Motor neuron (in vitro differentiated cells): ENCODE results near the gene GRID2. TPM values are rescaled to one million over a fixed set of nuclear protein-coding genes. Genes with fewer than 3 reads are reported as not detected.
"Not testable (repeated sequence)": the region's sequence is repeated elsewhere in the genome, so short reads cannot be mapped to it uniquely, and the experiment has no call there.

Experiments used
- ATAC-seq, 8 experiments: fragments of 200-7000 bp; cut with Tn5 transposase; replicated peaks in 6 of 8; 2 replicates each; pipeline ENCODE4 v1.8.0; 2021; ENCODE audit warnings: mild to moderate bottlenecking in 8 of 8, moderate library complexity in 8 of 8
- H3K27ac ChIP-seq, 2 donors: fragments of 250-450 bp; sonication (Bioruptor Pico); 2 replicates each; pipeline ENCODE4 v1.9.0; 2021; ENCODE audit warnings: antibody characterized with exemption in 2 of 2, mild to moderate bottlenecking in 2 of 2, moderate library complexity in 1 of 2
- H3K4me1 ChIP-seq, 2 donors: fragments of 250-450 bp; sonication (Bioruptor Pico); replicated peaks in 1 of 2; 2 replicates each; pipeline ENCODE4 v1.6.1; 2021; ENCODE audit warnings: antibody characterized with exemption in 2 of 2, mild to moderate bottlenecking in 2 of 2, moderate library complexity in 1 of 2
- H3K4me3 ChIP-seq, 5 donors: fragments of 250-450 bp; sonication (Bioruptor Pico); 2 replicates each; pipeline ENCODE4 v1.9.0; 2021; ENCODE audit warnings: antibody characterized with exemption in 5 of 5, mild to moderate bottlenecking in 5 of 5, moderate library complexity in 4 of 5
- WGBS, 10 experiments: fragments of 450-650 bp; shearing (Covaris generic); methylation state at CpG; one replicate each; pipeline ENCODE4 v1.0.0; 2022; 5-methylcytosine and 5-hydroxymethylcytosine counted together
- in situ Hi-C, 9 experiments: fragments of 400-800 bp; cut with MboI; loops; one replicate each; pipeline ENCODE4 v1.15.0; 2021; ENCODE audit warnings: low sequenced_read_pairs in 9 of 9, low pct_unique_long_range_greater_than_20kb in 2 of 9; ENCODE audit not compliant: unreplicated experiment in 9 of 9
- total RNA-seq, 8 experiments: library from RNA; unstranded; fragments of 300-600 nt; gene quantifications; 2 replicates each; pipeline versions ENCODE4 v1.2.3 to v1.2.4, GENCODE V29; 2022

The GRID2 gene
- total RNA-seq, 8 experiments from 2014 or later, result 0.15 to 11.7 (median 3.8) TPM

DNA sequence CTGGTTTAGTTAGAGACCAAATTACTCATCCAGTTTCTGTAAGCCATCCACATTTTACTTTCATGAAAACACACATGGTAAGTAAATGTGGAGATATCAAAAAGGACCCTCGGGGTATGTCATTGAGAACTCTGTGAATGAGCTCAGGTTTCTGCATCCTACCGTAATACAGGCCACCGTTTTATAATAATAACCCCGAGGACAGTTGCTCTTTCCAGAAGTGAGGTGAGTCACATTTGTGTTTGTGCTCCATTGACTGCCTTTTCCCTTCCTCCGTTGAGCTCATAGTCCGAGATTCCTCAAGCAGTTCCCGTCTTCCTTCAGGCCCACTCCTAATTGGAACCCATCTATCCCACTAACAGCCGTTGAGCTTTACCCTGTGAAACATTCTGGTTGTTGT is 95.3 kb downstream of the GRID2 start:
- in situ Hi-C loops, result no loop called here
- H3K4me3 ChIP-seq, result no peak overlapping the region
- peak in 2 of 8 experiments; percentile 69 to 75 for ATAC-seq
- WGBS, 10 experiments, result 8 to 100% (median 81%) methylated on average over 2 to 8 of the region's 8 CpGs; no CpG with 5 or more reads in 1 of the 10 experiments
- no peaks in the 10 kb centered on the region for H3K4me1 ChIP-seq
- H3K27ac ChIP-seq, result no peak overlapping the region

DNA sequence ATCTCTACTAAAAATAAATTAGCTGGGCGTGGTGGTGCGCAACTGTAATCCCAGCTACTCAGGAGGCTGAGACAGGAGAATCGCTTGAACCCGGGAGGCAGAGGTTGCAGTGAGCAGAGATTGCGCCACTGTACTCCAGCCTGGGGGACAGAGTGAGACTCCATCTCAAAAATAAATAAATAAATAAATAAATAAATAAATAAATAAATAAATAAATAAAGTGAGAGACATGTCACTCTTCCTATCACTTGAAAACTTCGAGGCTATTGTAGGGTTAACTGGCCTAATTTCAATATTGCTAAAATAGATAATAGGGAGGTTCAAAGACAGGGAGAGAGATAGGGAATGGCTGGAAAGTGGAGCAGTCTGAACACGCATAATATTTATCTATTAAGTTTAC is 99.8 kb downstream of the GRID2 start:
- WGBS, 10 experiments, result 0 to 100% (median 87%) methylated on average over 1 to 7 of the region's 7 CpGs
- H3K27ac ChIP-seq, ATAC-seq, H3K4me3 ChIP-seq, H3K4me1 ChIP-seq, in situ Hi-C loops: not testable (repeated sequence)

DNA sequence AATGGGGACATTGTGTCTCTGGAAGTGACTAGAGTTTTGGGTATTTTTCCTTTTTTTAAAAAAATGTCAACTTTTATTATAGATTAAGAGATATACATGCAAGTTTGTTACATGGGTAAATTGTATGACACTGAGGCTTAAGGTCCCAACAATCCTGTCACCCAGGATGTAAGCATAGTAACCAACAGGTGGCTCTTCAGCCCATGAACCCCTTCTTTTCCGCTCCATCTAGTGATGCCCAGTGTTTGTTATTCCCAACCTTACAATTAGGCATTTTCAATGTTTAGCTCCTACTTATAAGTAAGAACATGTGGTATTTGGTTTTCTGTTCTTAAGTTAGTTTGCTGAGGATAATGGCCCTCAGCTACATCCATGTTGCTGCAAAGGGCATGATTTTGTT is 102.7 kb downstream of the GRID2 start:
- ATAC-seq, result no peak
- no peak overlapping the region for H3K4me3 ChIP-seq
- H3K4me1 ChIP-seq, result no peaks in the 10 kb centered on the region
- 0 to 100% (median 100%) methylated on average over 1 of the region's 1 CpG; no CpG with 5 or more reads in 5 of the 10 experiments for WGBS, 10 experiments
- no peak overlapping the region for H3K27ac ChIP-seq
- in situ Hi-C loops, result no loop called here

DNA sequence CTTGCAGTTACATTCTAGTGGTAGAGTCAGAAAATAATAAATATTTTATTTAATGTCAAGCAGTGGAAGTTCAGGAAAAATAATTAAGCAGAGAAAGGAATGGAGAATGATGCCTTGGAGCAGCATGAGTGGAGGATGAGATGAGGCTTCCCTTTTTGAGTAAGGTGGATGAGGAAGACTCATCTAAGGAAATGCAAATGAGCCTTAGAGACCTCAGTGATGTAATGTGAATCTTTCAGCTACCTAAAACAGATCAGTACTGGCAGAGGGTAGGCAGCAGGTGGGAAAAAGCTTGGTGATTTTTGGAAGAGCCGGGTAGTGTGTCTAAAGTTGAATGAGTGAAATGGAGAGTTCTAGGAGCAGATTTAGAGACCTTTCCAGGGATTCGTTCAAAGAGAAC is 118.2 kb downstream of the GRID2 start:
- no peak for ATAC-seq
- no peak overlapping the region for H3K27ac ChIP-seq
- H3K4me1 ChIP-seq, result no peaks in the 10 kb centered on the region
- in situ Hi-C loops, result no loop called here
- no peak overlapping the region for H3K4me3 ChIP-seq
- WGBS, 10 experiments, result 0 to 90% (median 46%) methylated on average over 1 to 2 of the region's 2 CpGs

DNA sequence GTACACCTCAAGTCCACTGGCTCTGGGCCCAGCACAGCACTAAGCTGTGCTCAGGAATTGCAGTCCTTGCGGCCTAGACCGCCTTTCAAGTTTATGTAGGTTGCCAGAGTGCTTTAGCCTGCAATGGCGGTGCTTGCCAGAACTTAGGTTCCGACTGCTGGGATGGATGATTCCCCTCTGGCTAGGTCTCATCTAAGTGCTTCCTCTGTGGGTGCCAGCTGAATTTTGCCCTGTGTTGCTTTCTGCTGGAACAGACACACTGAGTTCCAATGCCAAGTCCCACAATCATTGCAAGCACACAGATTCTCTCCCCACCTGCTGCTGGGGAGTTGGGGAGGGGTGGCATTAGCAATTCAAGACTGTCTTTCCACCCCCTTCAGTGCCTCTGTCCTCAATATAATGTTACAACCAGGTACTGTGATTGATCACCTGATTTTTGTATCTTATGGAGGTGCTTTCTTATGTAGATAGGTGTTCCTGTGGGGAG is 129.5 kb downstream of the GRID2 start:
- Histone ChIP-seq H3K4me3 (no peak overlapping the region), H3K4me1 (no peaks in the 10 kb centered on the region), H3K27ac (no peak overlapping the region)
- WGBS, 10 experiments, result 73 to 100% (median 83%) methylated on average over 1 to 3 of the region's 4 CpGs; no CpG with 5 or more reads in 6 of the 10 experiments
- no peak for ATAC-seq
- in situ Hi-C loops, result no loop called here

DNA sequence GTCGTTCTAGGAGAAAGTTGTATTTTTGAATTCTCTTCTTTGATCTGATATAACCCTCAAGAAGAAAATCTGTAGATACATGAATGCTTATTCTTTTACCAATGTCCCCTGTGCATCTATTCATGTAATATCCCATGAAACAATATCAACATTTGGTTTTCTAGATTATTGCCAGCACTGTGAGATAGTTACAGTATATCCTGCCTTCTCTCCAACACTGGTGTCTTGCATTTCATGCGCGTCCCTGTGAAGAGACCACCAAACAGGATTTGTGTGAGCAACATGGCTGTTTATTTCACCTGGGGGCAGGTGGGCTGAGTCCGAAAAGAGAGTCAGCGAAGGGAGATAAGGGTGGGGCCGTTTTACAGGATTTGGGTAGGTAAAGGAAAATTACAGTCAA is 135.0 kb downstream of the GRID2 start:
- in situ Hi-C loops, ATAC-seq, H3K4me1 ChIP-seq, H3K27ac ChIP-seq, H3K4me3 ChIP-seq: not testable (repeated sequence)
- 0 to 78% (median 52%) methylated on average over 1 to 6 of the region's 6 CpGs for WGBS, 10 experiments

DNA sequence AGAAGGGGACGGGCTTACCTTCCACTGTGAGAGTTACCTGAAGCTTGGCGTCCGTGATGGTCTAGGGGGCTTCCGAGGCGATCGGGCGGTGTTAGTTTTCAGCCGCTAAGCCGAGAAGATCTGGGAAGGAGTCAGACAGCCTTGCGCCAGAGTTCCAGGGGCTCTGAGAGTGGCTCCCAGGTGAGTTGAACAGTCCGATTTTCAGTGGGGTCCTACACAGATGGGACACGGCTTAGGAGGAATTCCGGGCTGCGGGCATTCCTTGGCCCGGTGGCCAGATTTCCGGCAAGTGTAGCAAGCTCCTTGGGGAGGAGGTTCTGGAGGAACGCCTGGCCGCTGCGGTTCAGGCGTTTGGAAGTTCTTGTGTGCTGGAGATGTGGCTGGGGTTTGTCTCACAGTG is 138.4 kb downstream of the GRID2 start:
- H3K27ac ChIP-seq, in situ Hi-C loops, H3K4me1 ChIP-seq, ATAC-seq, H3K4me3 ChIP-seq: not testable (repeated sequence)
- WGBS, 10 experiments, result 80% methylated on average over 1 of the region's 20 CpGs; no CpG with 5 or more reads in 9 of the 10 experiments

DNA sequence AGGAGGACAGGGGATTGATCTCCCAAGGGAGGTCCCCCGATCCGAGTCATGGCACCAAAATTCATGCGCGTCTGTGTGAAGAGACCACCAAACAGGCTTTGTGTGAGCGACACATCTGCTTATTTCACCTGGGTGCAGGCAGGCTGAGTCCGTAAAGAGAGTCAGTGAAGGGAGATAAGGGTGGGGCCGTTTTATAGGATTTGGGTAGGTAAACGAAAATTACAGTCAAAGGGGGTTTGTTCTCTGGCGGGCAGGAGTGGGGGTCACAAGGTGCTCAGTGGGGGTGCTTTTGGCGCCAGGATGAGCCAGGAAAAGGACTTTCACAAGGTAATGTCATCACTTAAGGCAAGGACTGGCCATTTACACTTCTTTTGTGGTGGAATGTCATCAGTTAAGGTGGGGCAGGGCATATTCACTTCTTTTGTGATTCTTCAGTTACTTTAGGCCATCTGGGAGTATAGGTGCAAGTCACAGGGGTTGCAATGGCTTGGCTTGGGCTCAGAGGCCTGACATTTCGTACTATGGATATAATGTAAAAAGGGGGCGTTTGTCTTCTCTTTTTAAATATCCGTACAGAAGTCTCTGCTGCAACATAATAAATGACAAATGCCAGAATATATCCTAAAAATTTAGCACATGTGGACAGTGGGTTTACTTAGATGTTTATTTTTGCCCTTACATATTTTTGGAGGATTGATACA is 140.5 kb downstream of the GRID2 start:
- H3K4me1 ChIP-seq, in situ Hi-C loops, ATAC-seq, H3K27ac ChIP-seq, H3K4me3 ChIP-seq: not testable (repeated sequence)
- WGBS, 10 experiments, result 4 to 89% (median 67%) methylated on average over 2 to 5 of the region's 13 CpGs; no CpG with 5 or more reads in 1 of the 10 experiments

DNA sequence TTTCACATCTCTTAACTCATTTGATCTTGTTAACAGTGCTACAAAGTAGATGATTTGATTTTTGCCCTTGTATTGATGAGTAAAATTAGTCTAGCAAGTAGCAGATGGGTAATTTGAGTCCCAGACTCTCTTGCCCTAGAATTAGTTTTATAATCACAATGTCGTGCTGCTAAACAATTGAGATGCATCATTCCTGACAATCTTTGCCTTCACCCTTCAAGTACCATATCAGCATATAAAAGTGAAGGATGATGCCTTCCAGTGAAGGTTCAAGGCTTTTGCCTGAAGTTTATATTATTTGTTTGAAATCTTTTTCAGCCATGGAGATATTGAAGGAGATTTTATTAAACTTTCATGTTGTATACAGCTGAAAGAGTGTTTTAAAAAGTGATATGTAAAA is 141.4 kb downstream of the GRID2 start:
- ATAC-seq, result no peak
- in situ Hi-C loops, result no loop called here
- WGBS, 10 experiments, result 0 to 67% (median 0%) methylated on average over 1 of the region's 1 CpG; no CpG with 5 or more reads in 3 of the 10 experiments
- H3K4me3 ChIP-seq, result no peak overlapping the region
- no peaks in the 10 kb centered on the region for H3K4me1 ChIP-seq
- no peak overlapping the region for H3K27ac ChIP-seq

DNA sequence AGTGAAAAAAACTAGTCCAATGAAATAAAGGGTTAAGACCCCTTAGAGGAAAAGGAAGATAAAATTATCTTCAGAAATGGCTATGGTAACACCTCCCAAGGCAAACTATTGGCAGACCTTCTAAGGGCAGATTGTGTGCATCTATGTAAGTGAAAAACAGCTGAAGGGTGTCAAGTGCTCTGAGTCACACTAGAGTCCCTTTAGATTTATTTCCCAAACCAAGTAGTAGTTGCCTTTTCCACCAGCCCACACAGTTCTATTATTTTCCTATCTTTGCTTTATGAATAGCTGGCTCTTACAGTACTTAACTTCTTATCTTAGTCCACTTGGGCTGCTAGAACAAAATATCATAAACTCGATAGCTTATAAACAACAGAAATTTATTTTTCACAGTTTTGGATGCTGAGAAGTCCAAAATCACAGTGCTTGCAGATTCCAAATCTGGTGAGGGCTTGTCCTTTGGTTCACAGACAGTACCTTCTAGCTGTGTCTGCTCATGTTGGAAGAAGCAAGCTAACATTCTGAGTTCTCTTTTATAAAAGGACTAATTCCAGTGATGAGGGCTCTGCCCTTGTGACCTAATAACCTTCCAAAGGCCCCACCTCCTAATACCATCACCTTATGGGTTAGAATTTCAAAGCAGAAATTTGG is 143.6 kb downstream of the GRID2 start:
- in situ Hi-C loops, result no loop called here
- Histone ChIP-seq H3K4me3 (no peak overlapping the region), H3K27ac (no peak overlapping the region), H3K4me1 (peaks cover 0 to 4% of the 10 kb centered on the region in 2 donors)
- 0 to 100% (median 42%) methylated on average over 1 of the region's 1 CpG; no CpG with 5 or more reads in 4 of the 10 experiments for WGBS, 10 experiments
- peak in 1 of 8 experiments; percentile 37 for ATAC-seq

DNA sequence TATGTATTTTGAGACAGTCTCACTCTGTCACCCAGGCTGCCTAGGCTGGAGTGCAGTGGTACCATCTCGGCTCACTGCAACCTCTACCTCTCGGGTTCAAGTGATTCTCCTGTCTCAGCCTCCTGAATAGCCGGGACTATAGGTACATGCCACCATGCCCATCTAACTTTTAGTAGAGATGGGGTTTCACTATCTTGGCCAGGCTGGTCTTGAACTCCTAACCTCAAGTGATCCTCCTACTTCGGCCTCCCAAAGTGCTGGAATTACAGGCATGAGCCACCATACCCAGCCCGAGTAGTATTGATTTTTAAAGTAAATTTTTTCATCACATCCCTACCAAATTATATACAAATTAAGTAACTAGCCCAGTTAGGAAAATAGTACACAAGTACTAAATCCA is 144.4 kb downstream of the GRID2 start:
- H3K4me1 ChIP-seq, in situ Hi-C loops, H3K4me3 ChIP-seq, H3K27ac ChIP-seq, ATAC-seq: not testable (repeated sequence)
- WGBS, 10 experiments, result 10 to 92% (median 36%) methylated on average over 2 to 4 of the region's 5 CpGs; no CpG with 5 or more reads in 5 of the 10 experiments

DNA sequence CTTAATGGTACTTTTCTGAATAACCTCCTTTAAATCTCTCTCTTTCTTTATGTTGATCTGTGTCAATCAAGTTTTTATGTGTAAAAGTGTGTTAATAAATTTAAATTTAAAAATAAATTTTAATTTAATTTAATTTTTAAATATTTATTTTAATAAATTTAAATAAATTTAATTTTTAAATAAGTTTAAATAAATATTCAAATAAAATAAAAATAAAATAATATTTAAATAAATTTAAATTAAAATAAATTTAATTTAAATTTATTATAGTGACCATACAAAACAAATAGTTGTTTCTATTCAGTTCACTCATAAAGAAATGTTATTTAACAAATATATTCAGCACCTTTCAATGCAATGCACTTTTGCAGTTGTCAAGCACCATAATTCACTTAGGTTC is 146.9 kb downstream of the GRID2 start:
- ATAC-seq, result no peak
- Histone ChIP-seq H3K27ac (no peak overlapping the region), H3K4me3 (no peak overlapping the region), H3K4me1 (peaks cover 0 to 4% of the 10 kb centered on the region in 2 donors)
- in situ Hi-C loops, result no loop called here

DNA sequence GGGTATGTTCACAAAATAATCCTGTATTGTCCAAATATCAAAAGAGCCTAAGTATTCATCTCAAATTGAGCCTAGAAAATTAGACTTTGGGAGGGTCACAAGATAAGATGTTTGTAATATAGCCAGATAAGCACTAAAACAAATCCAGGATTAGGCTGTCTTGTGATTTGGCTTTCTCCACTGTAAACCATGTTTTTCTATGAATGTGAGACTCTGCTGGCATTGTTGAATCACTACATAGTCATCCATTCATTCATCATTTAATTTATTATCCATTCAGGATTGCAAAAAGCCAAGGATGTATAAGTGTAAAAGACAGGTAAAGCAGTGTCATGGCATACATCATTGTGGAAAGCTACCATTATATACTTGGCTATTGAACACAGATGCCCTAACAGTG is 148.0 kb downstream of the GRID2 start:
- Histone ChIP-seq H3K4me3 (no peak overlapping the region), H3K4me1 (peaks cover 0 to 4% of the 10 kb centered on the region in 2 donors), H3K27ac (no peak overlapping the region)
- in situ Hi-C loops, result no loop called here
- no peak for ATAC-seq
